ENCODE results near the gene IYD. TPM values are rescaled to one million over a fixed set of nuclear protein-coding genes. Genes with fewer than 3 reads are reported as not detected.
A peak's percentile ranks its signal among the peaks of the same experiment; 100 is the strongest.

The IYD gene
- total and polyA plus RNA-seq, 9 of the 15 experiments (the other 6 are each of a cell fraction or from before 2014, with no cell fraction given) = not detected

DNA sequence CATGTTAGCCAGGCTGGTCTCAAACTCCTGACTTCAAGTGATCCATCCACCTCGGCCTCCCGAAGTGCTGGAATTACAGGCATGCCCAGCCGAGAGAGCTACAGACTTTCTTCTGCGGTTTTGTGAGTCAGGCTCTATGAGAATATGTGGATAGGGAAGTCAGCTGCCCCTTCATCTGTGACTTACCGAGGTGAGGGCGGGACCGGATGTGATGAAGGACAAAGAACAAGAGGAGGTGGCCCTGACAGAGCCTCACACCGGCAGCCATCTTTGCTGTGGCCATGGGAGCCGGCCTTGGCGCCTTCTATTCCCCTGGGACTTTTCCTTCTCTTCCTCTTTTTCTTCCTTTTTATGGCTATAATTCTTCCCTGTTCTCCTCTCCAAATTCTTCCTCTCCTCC lies 67.0 kb downstream of the IYD start:
- POLR2A ChIA-PET = no interaction called here
- DNase-seq (ENCODE audit: extremely low read depth in 1 of 4, low spot score in 3 of 4) = peak; percentile 18 to 35 (median 30)
- Histone ChIP-seq H3K79me2 (ENCODE audit: control insufficient read depth, insufficient read depth, low read length) (no peaks in the 10 kb centered on the region), H4K20me1 (replicated peaks; ENCODE audit: control insufficient read depth, insufficient read depth, low read length) (no peaks in the 10 kb centered on the region), H3K9me3 (replicated peaks; ENCODE audit: control insufficient read depth, insufficient read depth, low read depth, low read length) (no peaks in the 10 kb centered on the region), H2AFZ (ENCODE audit: low read depth, low read length) (peak overlapping the region; percentile 75), H3K4me3 (no peak overlapping the region), H3K9me1 (ENCODE audit: control insufficient read depth, insufficient read depth, low read length) (no peaks in the 10 kb centered on the region), H3K36me3 (ENCODE audit: control insufficient read depth, insufficient read depth, low read length) (no peaks in the 10 kb centered on the region), H3K27ac (ENCODE audit: extremely low read depth, low read depth, low read length) (no peak overlapping the region), H3K4me1 (replicated peaks in 1 of 2; ENCODE audit: control insufficient read depth in 2 of 2, insufficient read depth in 2 of 2, low read length in 2 of 2) (no peaks in the 10 kb centered on the region), H3K9ac (ENCODE audit: insufficient read depth in 1 of 2, low read depth in 2 of 2, low read length in 2 of 2) (no peak overlapping the region), H3K4me2 (ENCODE audit: insufficient read depth, low read length) (peak overlapping the region; percentile 24), H3K27me3 (ENCODE audit: control insufficient read depth in 2 of 2, insufficient read depth in 2 of 2, low read length in 2 of 2) (peaks cover 0 to 18% of the 10 kb centered on the region in 2 experiments; a peak in 3 of 5 replicates)
- ATAC-seq = peak; percentile 86
- in situ Hi-C loops (cut with MboI) = no loop called here
- BruUV-seq (replicated peaks) = no TSS peak
- intact Hi-C loops (cut with micrococcal nuclease) = no loop called here
- no peak for FAIRE-seq
- CTCF ChIA-PET (ENCODE audit: low intra/inter-chr PET ratio) = no interaction called here
- WGBS (ENCODE audit: insufficient coverage, low coverage, missing lambda C conversion rate) = under 1% methylated on average over 10 of the region's 10 CpGs
- TF ChIP-seq FOSL1 (tag; conservative IDR thresholded peaks at IDR 0.05) (peak; percentile 64), PCBP2 (IDR thresholded peaks at IDR 0.05; ENCODE audit: low read depth, low read length, poor library complexity, severe bottlenecking) (no peak), MCM3 (IDR thresholded peaks at IDR 0.05) (no peak), FOXK1 (CRISPR knock-in tag; IDR thresholded peaks at IDR 0.05; ENCODE audit: borderline replicate concordance) (no peak), PML (IDR thresholded peaks at IDR 0.05; ENCODE audit: low read length) (no peak), CEBPG (CRISPR knock-in tag; IDR thresholded peaks at IDR 0.05) (no peak), CEBPG (tag; conservative IDR thresholded peaks at IDR 0.05 in 1 of 2, IDR thresholded peaks at IDR 0.05 in 1 of 2) (no peak), YY1 (IDR thresholded peaks at IDR 0.05; ENCODE audit: borderline replicate concordance in 1 of 3, control insufficient read depth in 1 of 3, extremely low read depth in 1 of 3, insufficient read depth in 3 of 3, insufficient read length in 1 of 3, insufficient replicate concordance in 2 of 3, low read depth in 1 of 3, low read length in 2 of 3) (peak; percentile 17 to 85 (median 66)), RAD21 (CRISPR knock-in tag; conservative IDR thresholded peaks at IDR 0.05 in 1 of 2, IDR thresholded peaks at IDR 0.05 in 1 of 2) (no peak), CHD1 (IDR thresholded peaks at IDR 0.05; ENCODE audit: low read length) (no peak), ZNF444 (CRISPR knock-in tag; IDR thresholded peaks at IDR 0.05) (no peak), HMG20A (CRISPR knock-in tag; conservative IDR thresholded peaks at IDR 0.05) (no peak), POLR2B (IDR thresholded peaks at IDR 0.05; ENCODE audit: low read depth, partially characterized antibody) (no peak), SOX6 (IDR thresholded peaks at IDR 0.05) (no peak), EHMT2 (IDR thresholded peaks at IDR 0.05) (peak; percentile 75; the same call in 1 of the 2 replicates), L3MBTL2 (IDR thresholded peaks at IDR 0.05) (peak; percentile 34; the same call in 1 of the 2 replicates), ZNF75A (CRISPR knock-in tag; IDR thresholded peaks at IDR 0.05) (no peak), GABPA (tag; conservative IDR thresholded peaks at IDR 0.05; ENCODE audit: low read depth) (peak; percentile 75), ESRRA (IDR thresholded peaks at IDR 0.05; ENCODE audit: borderline replicate concordance, low read depth) (peak; percentile 53; the same call in 1 of the 2 replicates), BCL6 (CRISPR knock-in tag; IDR thresholded peaks at IDR 0.05) (no peak)
- TF ChIP-seq, protein P1, sequence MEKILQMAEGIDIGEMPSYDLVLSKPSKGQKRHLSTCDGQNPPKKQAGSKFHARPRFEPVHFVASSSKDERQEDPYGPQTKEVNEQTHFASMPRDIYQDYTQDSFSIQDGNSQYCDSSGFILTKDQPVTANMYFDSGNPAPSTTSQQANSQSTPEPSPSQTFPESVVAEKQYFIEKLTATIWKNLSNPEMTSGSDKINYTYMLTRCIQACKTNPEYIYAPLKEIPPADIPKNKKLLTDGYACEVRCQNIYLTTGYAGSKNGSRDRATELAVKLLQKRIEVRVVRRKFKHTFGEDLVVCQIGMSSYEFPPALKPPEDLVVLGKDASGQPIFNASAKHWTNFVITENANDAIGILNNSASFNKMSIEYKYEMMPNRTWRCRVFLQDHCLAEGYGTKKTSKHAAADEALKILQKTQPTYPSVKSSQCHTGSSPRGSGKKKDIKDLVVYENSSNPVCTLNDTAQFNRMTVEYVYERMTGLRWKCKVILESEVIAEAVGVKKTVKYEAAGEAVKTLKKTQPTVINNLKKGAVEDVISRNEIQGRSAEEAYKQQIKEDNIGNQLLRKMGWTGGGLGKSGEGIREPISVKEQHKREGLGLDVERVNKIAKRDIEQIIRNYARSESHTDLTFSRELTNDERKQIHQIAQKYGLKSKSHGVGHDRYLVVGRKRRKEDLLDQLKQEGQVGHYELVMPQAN (IDR thresholded peaks at IDR 0.05; ENCODE audit: borderline replicate concordance) = no peak
- TF ChIP-seq, protein P2, sequence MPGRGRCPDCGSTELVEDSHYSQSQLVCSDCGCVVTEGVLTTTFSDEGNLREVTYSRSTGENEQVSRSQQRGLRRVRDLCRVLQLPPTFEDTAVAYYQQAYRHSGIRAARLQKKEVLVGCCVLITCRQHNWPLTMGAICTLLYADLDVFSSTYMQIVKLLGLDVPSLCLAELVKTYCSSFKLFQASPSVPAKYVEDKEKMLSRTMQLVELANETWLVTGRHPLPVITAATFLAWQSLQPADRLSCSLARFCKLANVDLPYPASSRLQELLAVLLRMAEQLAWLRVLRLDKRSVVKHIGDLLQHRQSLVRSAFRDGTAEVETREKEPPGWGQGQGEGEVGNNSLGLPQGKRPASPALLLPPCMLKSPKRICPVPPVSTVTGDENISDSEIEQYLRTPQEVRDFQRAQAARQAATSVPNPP (IDR thresholded peaks at IDR 0.05; ENCODE audit: borderline replicate concordance, insufficient read depth, insufficient read length) = no peak

All from K562 (cell line).